Keratinocyte (primary cell): ENCODE measurements around the gene PSMF1. TPM values are rescaled to one million over a fixed set of nuclear protein-coding genes. Genes with fewer than 3 reads are reported as not detected.
A peak's percentile ranks its signal among the peaks of the same experiment; 100 is the strongest.

Experiments used
- DNase-seq: peaks from one replicate; pipeline ENCODE4 v3.0.0-alpha.2; 2011; ENCODE audit warnings: low read depth, missing footprints, low spot score
- FAIRE-seq: peaks from 2 replicates; lab custom pipeline; 2011; peaks lifted over from hg19 to GRCh38; lab: Jason Lieb, UNC
- H2AFZ ChIP-seq: 2 replicates; pipeline ENCODE4 v1.6.0; 2012; ENCODE audit warnings: low read length, control low read depth, inconsistent platforms; ENCODE audit not compliant: control insufficient read depth
- H3K27ac ChIP-seq: 2 replicates; pipeline ENCODE4 v1.5.1; 2011; ENCODE audit warnings: low read length; ENCODE audit not compliant: control insufficient read depth, insufficient read depth
- H3K27me3 ChIP-seq: 3 replicates; pipeline ENCODE4 v1.6.0; 2011; ENCODE audit warnings: low read length; ENCODE audit not compliant: control insufficient read depth, insufficient read depth; ENCODE audit errors: extremely low read depth
- H3K36me3 ChIP-seq, 2 experiments: 2 replicates in 1 of 2; 3 replicates in 1 of 2; pipeline ENCODE4 v1.5.1; 2011; ENCODE audit warnings: low read length in 2 of 2, mild to moderate bottlenecking in 1 of 2; ENCODE audit not compliant: control insufficient read depth in 2 of 2, insufficient read depth in 2 of 2; ENCODE audit errors: extremely low read depth in 1 of 2
- H3K4me1 ChIP-seq: 3 replicates; pipeline ENCODE4 v1.5.1; 2011; ENCODE audit warnings: low read length; ENCODE audit not compliant: control insufficient read depth, insufficient read depth; ENCODE audit errors: extremely low read depth
- H3K4me2 ChIP-seq: 3 replicates; pipeline ENCODE4 v1.6.0; 2011; ENCODE audit warnings: low read depth, low read length; ENCODE audit not compliant: control insufficient read depth, insufficient read depth; ENCODE audit errors: extremely low read depth
- H3K4me3 ChIP-seq, 3 experiments: fragments of 200-600 bp in 1 of 3; sonication (generic) in 1 of 3; 2 replicates in 2 of 3; 3 replicates in 1 of 3; pipeline ENCODE4 v1.5.1; 2011 to 2016; ENCODE audit warnings: low read length in 3 of 3, mild to moderate bottlenecking in 3 of 3, control low read depth in 2 of 3, inconsistent platforms in 1 of 3, low read depth in 1 of 3, mixed read lengths in 1 of 3, mixed run types in 1 of 3, moderate library complexity in 1 of 3; ENCODE audit not compliant: control insufficient read depth in 2 of 3, insufficient read depth in 2 of 3; ENCODE audit errors: extremely low read depth in 1 of 3
- H3K79me2 ChIP-seq: 2 replicates; pipeline ENCODE4 v1.6.0; 2012; ENCODE audit warnings: low read length; ENCODE audit not compliant: control insufficient read depth, insufficient read depth
- H3K9ac ChIP-seq: 3 replicates; pipeline ENCODE4 v1.6.0; 2011; ENCODE audit warnings: low read length; ENCODE audit not compliant: control insufficient read depth, insufficient read depth; ENCODE audit errors: extremely low read depth
- H3K9me1 ChIP-seq: 3 replicates; pipeline ENCODE4 v1.6.0; 2011; ENCODE audit warnings: low read length; ENCODE audit not compliant: control insufficient read depth, insufficient read depth; ENCODE audit errors: extremely low read depth
- H3K9me3 ChIP-seq: 2 replicates; pipeline ENCODE4 v1.5.1; 2012; ENCODE audit warnings: low read depth, low read length; ENCODE audit not compliant: control insufficient read depth
- H4K20me1 ChIP-seq: 3 replicates; pipeline ENCODE4 v1.6.0; 2011; ENCODE audit warnings: low read length; ENCODE audit not compliant: control insufficient read depth, insufficient read depth; ENCODE audit errors: extremely low read depth
- EZH2 ChIP-seq: IDR thresholded peaks from one replicate; pipeline ENCODE4 v1.6.1; 2012; ENCODE audit warnings: inconsistent platforms, mild to moderate bottlenecking, low read length, moderate library complexity
- dilution Hi-C: fragments of 300-500 bp; cut with MboI; formaldehyde crosslinking; loops from one replicate; pipeline ENCODE4 v1.7.0; 2020; ENCODE audit warnings: low sequenced_read_pairs; ENCODE audit not compliant: extremely low pct_ligation_motif_present
- polyA plus RNA-seq, 5 experiments: library from polyadenylated mRNA; depleted of rRNA in 3 of 5; stranded (reverse) in 3 of 5; stranded (forward) in 1 of 5; unstranded in 1 of 5; fragments of >200 nt; gene quantifications; 1 replicate in 1 of 5; 2 replicates in 3 of 5; 3 replicates in 1 of 5; pipeline versions ENCODE4 v1.2.1 to v1.2.3, GENCODE V29; 2011 to 2012; ENCODE audit warnings: missing spikeins in 2 of 5, low read depth in 1 of 5, low replicate concordance in 1 of 5
- TF ChIP-seq, protein P1 (sequence below), 3 experiments: IDR thresholded peaks in 1 of 3; conservative IDR thresholded peaks in 1 of 3; optimal IDR thresholded peaks in 1 of 3; 2 replicates in 2 of 3; 3 replicates in 1 of 3; pipeline versions ENCODE3 to v1.5.1; 2011; ENCODE audit warnings: low read length in 3 of 3, mild to moderate bottlenecking in 3 of 3, moderate library complexity in 2 of 3, control low read depth in 1 of 3, inconsistent platforms in 1 of 3; ENCODE audit not compliant: insufficient read depth in 2 of 3; ENCODE audit errors: extremely low read depth in 1 of 3

Gene PSMF1
- polyA plus RNA-seq, 1 donor (not counting 4 experiments of a cell fraction or from before 2014, with no cell fraction given), result 58.5 TPM

DNA sequence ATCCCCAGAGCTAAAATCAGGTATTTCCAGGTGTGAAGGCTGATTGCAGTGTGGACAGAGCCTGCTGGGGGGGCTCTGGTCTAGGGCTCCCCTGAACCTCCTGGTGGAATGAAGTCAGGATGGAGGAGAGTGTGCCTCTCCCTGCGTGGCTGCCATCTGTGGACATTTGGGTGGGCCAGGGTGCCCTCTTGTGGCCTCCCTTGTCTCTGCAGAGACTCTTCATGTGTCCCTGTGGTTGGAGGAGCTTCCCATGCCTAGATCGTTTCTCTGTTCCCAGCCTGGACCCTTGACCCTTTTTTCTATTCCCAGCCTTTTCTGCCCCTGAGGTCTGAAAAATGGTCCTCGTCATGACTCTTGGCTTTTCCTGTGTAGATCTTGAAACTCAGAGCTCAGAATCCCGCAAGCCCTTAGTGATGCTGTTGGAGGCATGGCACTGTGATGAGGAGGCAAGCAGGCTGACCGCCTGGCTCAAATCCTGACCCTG is 9.9 kb upstream of the PSMF1 start:
- Histone ChIP-seq H3K9me1 (no peaks in the 10 kb centered on the region), H3K4me2 (no peak overlapping the region), H2AFZ (no peak overlapping the region), H3K79me2 (no peaks in the 10 kb centered on the region), H3K4me3 (no peak overlapping the region), H3K4me1 (no peaks in the 10 kb centered on the region), H3K36me3 (no peaks in the 10 kb centered on the region), H3K27ac (no peak overlapping the region), H4K20me1 (no peaks in the 10 kb centered on the region), H3K9ac (no peak overlapping the region), H3K9me3 (no peaks in the 10 kb centered on the region), H3K27me3 (no peaks in the 10 kb centered on the region)
- dilution Hi-C loops, result no loop called here
- TF ChIP-seq, protein P1, sequence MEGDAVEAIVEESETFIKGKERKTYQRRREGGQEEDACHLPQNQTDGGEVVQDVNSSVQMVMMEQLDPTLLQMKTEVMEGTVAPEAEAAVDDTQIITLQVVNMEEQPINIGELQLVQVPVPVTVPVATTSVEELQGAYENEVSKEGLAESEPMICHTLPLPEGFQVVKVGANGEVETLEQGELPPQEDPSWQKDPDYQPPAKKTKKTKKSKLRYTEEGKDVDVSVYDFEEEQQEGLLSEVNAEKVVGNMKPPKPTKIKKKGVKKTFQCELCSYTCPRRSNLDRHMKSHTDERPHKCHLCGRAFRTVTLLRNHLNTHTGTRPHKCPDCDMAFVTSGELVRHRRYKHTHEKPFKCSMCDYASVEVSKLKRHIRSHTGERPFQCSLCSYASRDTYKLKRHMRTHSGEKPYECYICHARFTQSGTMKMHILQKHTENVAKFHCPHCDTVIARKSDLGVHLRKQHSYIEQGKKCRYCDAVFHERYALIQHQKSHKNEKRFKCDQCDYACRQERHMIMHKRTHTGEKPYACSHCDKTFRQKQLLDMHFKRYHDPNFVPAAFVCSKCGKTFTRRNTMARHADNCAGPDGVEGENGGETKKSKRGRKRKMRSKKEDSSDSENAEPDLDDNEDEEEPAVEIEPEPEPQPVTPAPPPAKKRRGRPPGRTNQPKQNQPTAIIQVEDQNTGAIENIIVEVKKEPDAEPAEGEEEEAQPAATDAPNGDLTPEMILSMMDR (optimal IDR thresholded peaks at IDR 0.05 in 1 of 3, IDR thresholded peaks at IDR 0.05 in 1 of 3, conservative IDR thresholded peaks at IDR 0.05 in 1 of 3; ENCODE audit: extremely low read depth in 1 of 3, insufficient read depth in 2 of 3, low read length in 3 of 3), result peak; percentile 87 to 94 (median 90)
- no peak for TF ChIP-seq EZH2
- peak; percentile 78 for FAIRE-seq
- DNase-seq, result no peak

GRCh38 chr20:1112908-1113307 is 5.5 kb upstream of the PSMF1 start:
- H3K79me2 ChIP-seq, result no peaks in the 10 kb centered on the region
- no peak overlapping the region for H3K4me3 ChIP-seq
- H3K4me1 ChIP-seq, result peaks cover 4% of the 10 kb centered on the region
- DNase-seq (no peak), FAIRE-seq (no peak)
- H3K9me1 ChIP-seq, result no peaks in the 10 kb centered on the region
- no peaks in the 10 kb centered on the region for H3K27me3 ChIP-seq
- TF ChIP-seq EZH2, result no peak
- TF ChIP-seq, protein P1 (optimal IDR thresholded peaks at IDR 0.05 in 1 of 3, IDR thresholded peaks at IDR 0.05 in 1 of 3, conservative IDR thresholded peaks at IDR 0.05 in 1 of 3; ENCODE audit: extremely low read depth in 1 of 3, insufficient read depth in 2 of 3, low read length in 3 of 3), result no peak
- no peaks in the 10 kb centered on the region for H4K20me1 ChIP-seq
- H2AFZ ChIP-seq, result no peak overlapping the region
- no peaks in the 10 kb centered on the region for H3K36me3 ChIP-seq
- dilution Hi-C loops, result no loop called here
- H3K9ac ChIP-seq, result no peak overlapping the region
- H3K9me3 ChIP-seq, result no peaks in the 10 kb centered on the region
- no peak overlapping the region for H3K27ac ChIP-seq
- H3K4me2 ChIP-seq, result no peak overlapping the region
